ENCODE results near the gene SLC39A11. TPM values are rescaled to one million over a fixed set of nuclear protein-coding genes. Genes with fewer than 3 reads are reported as not detected.

Gene SLC39A11
- total and polyA plus RNA-seq, 8 donors = 5.2 to 62.0 (median 12.9) TPM

- H3K27me3 ChIP-seq = no peaks in the 10 kb centered on the region
- H3K9me3 ChIP-seq = no peaks in the 10 kb centered on the region
- H3K4me3 ChIP-seq = no peak overlapping the region
- WGBS, 5 donors = 82 to 92% (median 89%) methylated on average over 14 of the region's 14 CpGs
- no peak for DNase-seq
- H3K27ac ChIP-seq = no peak overlapping the region
- TF ChIP-seq POLR2A (IDR thresholded peaks at IDR 0.05) (no peak), POLR2AphosphoS5 (IDR thresholded peaks at IDR 0.05) (no peak), EP300 (IDR thresholded peaks at IDR 0.05) (no peak), CTCF (IDR thresholded peaks at IDR 0.05) (no peak)
- peaks cover 4 to 32% (median 11%) of the 10 kb centered on the region in 4 donors for H3K36me3 ChIP-seq
- intact Hi-C loops (cut with DNase I; ENCODE audit: low total_unique reads) = no loop called here
- H3K4me1 ChIP-seq = peaks cover 0 to 16% (median 0%) of the 10 kb centered on the region in 4 donors
Observed at GRCh38 chr17:73072219-73072962, 20.1 kb downstream of the SLC39A11 start.

GRCh38 chr17:73071066-73071999 lies 21.2 kb downstream of the SLC39A11 start:
- Histone ChIP-seq H3K4me3 (no peak overlapping the region), H3K27me3 (no peaks in the 10 kb centered on the region), H3K36me3 (peaks cover 4 to 37% (median 11%) of the 10 kb centered on the region in 4 donors), H3K27ac (no peak overlapping the region), H3K9me3 (no peaks in the 10 kb centered on the region), H3K4me1 (peaks cover 0 to 16% (median 0%) of the 10 kb centered on the region in 4 donors)
- DNase-seq = no peak
- TF ChIP-seq POLR2A (IDR thresholded peaks at IDR 0.05) (no peak), EP300 (IDR thresholded peaks at IDR 0.05) (no peak), POLR2AphosphoS5 (IDR thresholded peaks at IDR 0.05) (no peak), CTCF (IDR thresholded peaks at IDR 0.05) (no peak)
- 79 to 85% (median 83%) methylated on average over 8 of the region's 8 CpGs for whole genome bisulfite sequencing, 5 donors
- intact Hi-C loops (cut with DNase I; ENCODE audit: low total_unique reads) = no loop called here

- peaks cover 4 to 37% (median 11%) of the 10 kb centered on the region in 4 donors for H3K36me3 ChIP-seq
- 73 to 95% (median 87%) methylated on average over 3 of the region's 3 CpGs for WGBS, 5 donors
- no peak for DNase-seq
- no peaks in the 10 kb centered on the region for H3K27me3 ChIP-seq
- H3K27ac ChIP-seq = no peak overlapping the region
- TF ChIP-seq POLR2AphosphoS5 (IDR thresholded peaks at IDR 0.05) (no peak), EP300 (IDR thresholded peaks at IDR 0.05) (no peak), POLR2A (IDR thresholded peaks at IDR 0.05) (no peak), CTCF (IDR thresholded peaks at IDR 0.05) (no peak)
- peaks cover 0 to 16% (median under 1%) of the 10 kb centered on the region in 4 donors for H3K4me1 ChIP-seq
- no peak overlapping the region for H3K4me3 ChIP-seq
- intact Hi-C loops (cut with DNase I; ENCODE audit: low total_unique reads) = no loop called here
- H3K9me3 ChIP-seq = no peaks in the 10 kb centered on the region
Observed at GRCh38 chr17:73069841-73070240, 22.6 kb downstream of the SLC39A11 start.

- H3K27ac ChIP-seq = no peak overlapping the region
Observed at GRCh38 chr17:73069164-73069770, 23.2 kb downstream of the SLC39A11 start.

More at GRCh38 chr17:73069164-73069770, 23.2 kb downstream of the SLC39A11 start:
- no peaks in the 10 kb centered on the region for H3K9me3 ChIP-seq
- H3K4me3 ChIP-seq = no peak overlapping the region
- peaks cover 4 to 37% (median 11%) of the 10 kb centered on the region in 4 donors for H3K36me3 ChIP-seq
- 71 to 86% (median 76%) methylated on average over 5 of the region's 5 CpGs for WGBS, 5 donors
- intact Hi-C loops (cut with DNase I; ENCODE audit: low total_unique reads) = no loop called here
- no peak for TF ChIP-seq CTCF (IDR thresholded peaks at IDR 0.05)
- TF ChIP-seq POLR2A (IDR thresholded peaks at IDR 0.05) = no peak
- no peak for TF ChIP-seq POLR2AphosphoS5 (IDR thresholded peaks at IDR 0.05)
- no peak for TF ChIP-seq EP300 (IDR thresholded peaks at IDR 0.05)
- H3K27me3 ChIP-seq = no peaks in the 10 kb centered on the region
- no peak for DNase-seq
- H3K4me1 ChIP-seq = peaks cover 0 to 20% (median 3%) of the 10 kb centered on the region in 4 donors
